GM19438 (cell line): ENCODE results near the gene LIMCH1.

ENCODE experiments used
- ATAC-seq: cut with Tn5 transposase; IDR thresholded peaks from one replicate; pipeline ENCODE4 v1.9.1; 2021; ENCODE audit warnings: low read depth; ENCODE audit not compliant: unreplicated experiment

LIMCH1 gene

GRCh38 chr4:41561244-41561643 lies 23.3 kb downstream of the LIMCH1 start:
- no peak for ATAC-seq

GRCh38 chr4:41567186-41567585 lies 29.2 kb downstream of the LIMCH1 start:
- ATAC-seq: no peak

GRCh38 chr4:41568363-41568762 lies 30.4 kb downstream of the LIMCH1 start:
- no peak for ATAC-seq

- no peak for ATAC-seq
These were observed 32.0 kb downstream of the LIMCH1 start for GRCh38 chr4:41569961-41570360.

- no peak for ATAC-seq
These were observed 33.5 kb downstream of the LIMCH1 start for GRCh38 chr4:41571422-41571821.

GRCh38 chr4:41572516-41572915 lies 34.6 kb downstream of the LIMCH1 start:
- no peak for ATAC-seq

DNA sequence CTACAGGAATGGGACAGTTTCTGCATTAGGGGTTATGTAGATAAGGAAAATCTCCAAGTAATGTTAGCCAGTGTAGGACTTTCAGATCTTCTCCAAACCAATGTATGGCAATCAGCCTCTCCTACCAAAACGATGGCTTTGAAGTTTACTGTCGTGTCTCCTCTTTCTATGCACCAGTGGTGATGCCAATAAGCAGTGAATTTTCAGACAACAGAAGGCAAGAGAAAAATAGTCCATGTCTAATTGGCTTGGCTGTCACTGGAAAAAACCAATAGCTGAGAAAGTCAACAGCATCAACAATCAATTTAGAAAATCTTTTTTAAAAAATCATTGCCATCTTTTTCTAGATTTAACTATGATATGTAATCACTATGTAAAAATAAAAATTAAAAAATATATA lies 35.0 kb downstream of the LIMCH1 start:
- no peak for ATAC-seq

DNA sequence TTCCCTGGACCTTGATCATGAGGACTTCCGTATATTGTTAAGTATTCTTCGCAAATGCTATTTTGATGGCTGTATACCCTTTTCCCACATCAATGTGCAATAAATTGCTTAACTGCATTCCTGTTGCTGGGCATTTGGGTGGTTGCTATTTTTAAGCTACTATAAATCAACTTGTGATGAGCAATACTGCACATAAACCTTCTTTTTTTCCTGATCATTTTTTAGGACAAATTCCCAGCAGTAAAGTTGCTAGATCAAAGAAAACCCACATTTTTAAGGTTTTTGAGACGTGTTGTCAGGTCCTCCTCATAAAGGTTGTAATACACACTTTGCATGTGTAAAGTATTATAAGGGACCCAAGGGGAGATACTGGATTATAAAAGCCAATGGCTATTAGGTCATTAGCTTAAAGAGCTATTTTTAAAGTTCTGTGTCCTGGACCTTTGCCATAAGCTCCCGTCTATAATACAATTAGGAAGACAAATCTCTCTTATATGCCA lies 35.6 kb downstream of the LIMCH1 start:
- no peak for ATAC-seq

GRCh38 chr4:41575207-41575606 lies 37.2 kb downstream of the LIMCH1 start:
- no peak for ATAC-seq

- ATAC-seq: no peak
These were observed 37.7 kb downstream of the LIMCH1 start for GRCh38 chr4:41575665-41576064.

GRCh38 chr4:41579043-41579442 lies 41.1 kb downstream of the LIMCH1 start:
- no peak for ATAC-seq

DNA sequence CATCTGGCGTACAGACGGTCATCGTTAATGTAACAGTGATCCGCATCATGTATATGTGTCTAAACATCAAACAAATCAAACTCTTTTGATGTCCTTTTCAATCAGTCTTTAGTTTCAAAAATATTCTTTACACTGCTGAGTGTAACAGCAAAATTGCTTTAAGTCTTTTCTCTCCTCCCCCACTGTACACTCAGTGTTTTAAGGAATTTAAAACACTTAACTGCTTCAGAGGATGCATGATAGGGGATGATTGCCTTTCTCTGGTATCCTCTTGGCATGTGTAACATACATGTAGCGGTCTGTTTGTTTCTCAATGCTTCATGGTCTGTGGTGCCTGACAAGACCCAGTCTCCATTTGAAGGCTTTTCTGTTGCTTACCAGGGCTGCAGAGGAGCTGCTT lies 41.6 kb downstream of the LIMCH1 start:
- ATAC-seq: no peak

DNA sequence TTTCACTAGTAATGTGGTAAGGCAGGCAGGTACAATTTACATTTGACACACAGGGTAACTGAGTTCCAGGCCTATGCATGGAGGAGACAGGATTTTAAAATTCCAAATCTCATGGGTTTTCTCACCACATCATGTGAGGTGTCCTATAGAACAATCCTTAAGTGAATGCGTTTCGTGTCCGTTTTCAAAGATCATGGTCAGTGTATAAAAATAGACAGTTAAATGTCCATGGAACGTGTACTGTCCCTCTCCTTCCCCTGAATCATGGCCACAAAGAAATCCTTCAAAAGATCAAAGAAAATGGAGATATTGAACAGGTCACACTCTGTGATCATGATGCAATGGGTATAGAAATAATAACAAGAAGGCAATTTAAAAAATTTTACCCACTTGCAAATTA lies 42.0 kb downstream of the LIMCH1 start:
- ATAC-seq: no peak

- no peak for ATAC-seq
These were observed 48.8 kb downstream of the LIMCH1 start for GRCh38 chr4:41586675-41587225.

DNA sequence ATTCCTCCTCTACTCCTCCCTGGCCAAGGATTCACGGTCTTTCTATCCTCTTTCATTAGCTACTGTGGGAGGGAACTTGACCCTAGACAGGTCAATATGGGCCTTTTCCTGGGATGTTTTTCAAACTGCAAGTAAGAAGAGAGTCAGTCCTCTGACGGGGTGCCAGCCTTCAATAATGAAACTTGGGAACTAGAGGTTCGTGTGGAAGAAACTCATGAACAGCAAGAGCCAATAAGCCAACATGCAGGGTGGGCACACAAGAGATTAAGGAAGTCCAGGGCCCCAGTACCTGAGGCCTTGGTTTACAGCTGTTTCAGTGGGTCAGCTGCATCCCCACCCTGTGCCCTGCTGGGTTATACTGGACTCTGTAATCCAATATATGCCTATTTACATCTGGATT lies 49.3 kb downstream of the LIMCH1 start:
- ATAC-seq: no peak

DNA sequence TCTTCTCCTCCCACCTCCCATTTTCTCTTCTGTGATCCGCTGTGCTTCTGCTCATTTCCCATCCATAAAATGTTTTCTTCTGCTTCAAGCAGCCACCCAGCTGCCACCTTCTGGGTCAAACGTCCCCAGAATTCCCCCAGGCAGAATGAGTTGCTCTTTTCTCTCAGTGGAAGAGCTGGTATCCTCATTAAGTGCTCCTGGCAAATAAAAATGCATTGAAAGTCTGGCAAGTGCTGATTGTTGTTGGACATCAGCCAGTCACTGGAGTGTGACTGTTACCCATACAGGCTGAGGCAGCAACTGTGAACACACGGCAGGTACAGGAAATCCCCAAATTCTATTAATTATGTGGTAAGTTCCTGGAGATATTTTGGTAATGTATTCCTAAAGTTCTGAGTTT lies 52.6 kb downstream of the LIMCH1 start:
- ATAC-seq: no peak

GRCh38 chr4:41594432-41594831 lies 56.5 kb downstream of the LIMCH1 start:
- ATAC-seq: no peak

DNA sequence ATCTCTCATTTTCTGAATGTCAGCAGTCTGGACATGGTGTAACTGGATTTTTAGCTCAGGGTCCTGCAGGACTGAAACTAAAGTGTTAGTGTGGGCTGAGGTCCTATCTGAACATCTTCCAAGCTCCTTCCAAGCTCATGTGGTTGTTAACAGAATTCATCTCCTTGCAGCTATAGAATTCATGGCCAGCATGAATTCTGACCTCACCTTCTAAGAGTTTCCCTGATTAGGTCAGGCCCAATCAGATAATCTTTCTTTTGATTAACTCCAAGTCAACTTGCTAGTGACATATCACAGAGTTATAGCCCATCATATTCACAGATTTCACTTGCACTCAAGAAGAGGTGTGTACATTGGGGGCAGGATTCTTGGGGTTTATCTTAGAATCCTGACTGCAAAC lies 59.5 kb downstream of the LIMCH1 start:
- ATAC-seq: no peak

DNA sequence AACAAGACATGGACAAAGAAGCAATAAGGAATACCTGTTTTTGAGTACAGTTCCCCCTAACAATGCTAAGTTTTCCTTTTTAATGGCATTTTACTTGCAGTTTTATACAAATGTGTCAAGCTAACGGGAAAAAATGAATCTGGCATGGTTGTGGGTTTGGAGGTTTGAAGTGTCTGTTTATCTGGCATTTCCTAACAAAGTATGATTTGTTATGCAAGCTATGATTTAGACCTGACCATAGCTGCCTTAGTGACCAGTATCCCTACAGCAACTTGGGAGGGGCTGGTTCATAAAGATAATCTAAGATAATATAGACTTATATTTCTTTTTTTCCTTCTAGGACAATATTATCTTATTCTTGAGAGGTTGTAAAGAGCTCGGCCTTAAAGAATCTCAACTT lies 60.6 kb downstream of the LIMCH1 start:
- no peak for ATAC-seq

- ATAC-seq: no peak
These were observed 61.3 kb downstream of the LIMCH1 start for GRCh38 chr4:41599192-41599786.

GRCh38 chr4:41600243-41600912 lies 62.4 kb downstream of the LIMCH1 start:
- no peak for ATAC-seq

DNA sequence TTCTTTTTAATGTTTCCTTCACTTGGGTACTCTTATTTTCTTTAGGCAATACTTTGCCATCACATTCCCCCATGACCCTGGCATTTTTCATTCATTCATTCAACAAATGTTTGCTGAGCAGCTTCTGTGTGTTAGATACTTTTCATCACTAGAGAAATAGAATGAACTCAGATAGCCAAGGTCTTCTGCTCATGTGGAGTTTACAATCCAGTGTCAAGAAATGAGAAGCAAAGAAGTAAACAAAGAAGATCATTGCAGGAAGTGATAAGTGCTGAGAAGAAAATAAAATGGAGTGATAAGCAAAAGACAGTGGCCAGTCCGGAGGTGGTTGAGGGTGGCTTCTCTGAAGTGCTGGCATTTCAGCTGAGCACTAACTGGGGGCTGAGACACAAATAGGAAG lies 63.1 kb downstream of the LIMCH1 start:
- ATAC-seq: no peak
